Fibroblast of lung (primary cell): ENCODE results near the gene CELF2.

ENCODE experiments used
- CTCF ChIP-seq, 2 donors: IDR thresholded peaks in 1 of 2; conservative IDR thresholded peaks in 1 of 2; 1 replicate in 1 of 2; 2 replicates in 1 of 2; pipeline ENCODE4 v1.5.1; 2011 to 2012; ENCODE audit warnings: low read length in 2 of 2, control low read depth in 1 of 2, inconsistent platforms in 1 of 2, low read depth in 1 of 2, mild to moderate bottlenecking in 1 of 2
- EZH2 ChIP-seq: IDR thresholded peaks from 2 replicates; pipeline ENCODE4 v1.5.1; 2012; ENCODE audit warnings: low read length, control low read depth, mild to moderate bottlenecking; ENCODE audit errors: missing control alignments

DNA sequence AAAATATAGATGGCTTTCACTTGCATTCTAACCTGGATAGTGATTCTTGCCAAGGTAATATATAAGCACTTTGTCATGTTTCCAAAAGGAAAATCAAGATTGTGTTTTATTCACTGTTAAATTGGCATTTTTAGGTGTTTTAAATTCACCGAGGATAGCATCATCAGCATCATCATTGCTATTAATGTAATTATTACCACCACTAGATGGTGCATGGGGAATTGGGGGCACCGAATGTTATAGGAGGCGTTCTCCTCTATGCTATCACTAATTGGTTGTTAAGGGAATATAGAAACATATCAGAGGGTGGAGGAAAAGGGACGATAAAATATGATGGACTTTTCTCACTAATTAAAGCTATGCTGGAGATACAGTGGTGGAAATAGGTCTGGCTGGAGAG is 95.5 kb downstream of the CELF2 start:
- TF ChIP-seq CTCF (conservative IDR thresholded peaks at IDR 0.05 in 1 of 2, IDR thresholded peaks at IDR 0.05 in 1 of 2; ENCODE audit: low read depth in 1 of 2, low read length in 2 of 2) = peak; percentile 14 to 17
- TF ChIP-seq EZH2 = no peak
